ENCODE data around the gene CNPY4.
A peak's percentile ranks its signal among the peaks of the same experiment; 100 is the strongest.

Gene CNPY4

DNA sequence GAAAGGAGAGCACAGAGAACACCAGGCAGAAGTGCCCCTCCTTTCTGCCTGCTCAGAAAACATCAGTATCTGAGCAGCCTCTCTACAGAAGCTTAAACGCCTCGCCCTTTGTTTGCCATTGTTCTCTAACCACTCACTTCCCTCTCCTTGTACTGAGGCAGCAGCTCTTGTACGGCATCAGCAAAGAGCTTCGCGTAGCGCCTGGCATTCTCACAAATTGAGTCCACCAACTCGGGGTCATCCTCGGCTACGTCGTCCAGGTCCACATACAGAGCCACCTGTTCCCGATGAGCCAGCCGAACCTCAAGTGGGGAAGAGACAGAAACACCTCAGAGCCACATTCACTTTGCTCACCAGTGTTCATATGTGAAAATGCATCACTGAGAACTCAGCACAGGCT is 20.0 kb upstream of the CNPY4 start:
- DNase-seq (no peak), ATAC-seq (replicated peaks) (no peak)
- Mint-ChIP-seq H3K36me3 (peaks cover 44 to 64% of the 10 kb centered on the region in 2 donors), H3K27me3 (no peaks in the 10 kb centered on the region), H3K27ac (peak overlapping the region; percentile 99), H3K4me1 (peaks cover 30 to 56% of the 10 kb centered on the region in 2 donors), H3K9me3 (no peaks in the 10 kb centered on the region), H3K4me3 (peak overlapping the region; percentile 96 to 98)

DNA sequence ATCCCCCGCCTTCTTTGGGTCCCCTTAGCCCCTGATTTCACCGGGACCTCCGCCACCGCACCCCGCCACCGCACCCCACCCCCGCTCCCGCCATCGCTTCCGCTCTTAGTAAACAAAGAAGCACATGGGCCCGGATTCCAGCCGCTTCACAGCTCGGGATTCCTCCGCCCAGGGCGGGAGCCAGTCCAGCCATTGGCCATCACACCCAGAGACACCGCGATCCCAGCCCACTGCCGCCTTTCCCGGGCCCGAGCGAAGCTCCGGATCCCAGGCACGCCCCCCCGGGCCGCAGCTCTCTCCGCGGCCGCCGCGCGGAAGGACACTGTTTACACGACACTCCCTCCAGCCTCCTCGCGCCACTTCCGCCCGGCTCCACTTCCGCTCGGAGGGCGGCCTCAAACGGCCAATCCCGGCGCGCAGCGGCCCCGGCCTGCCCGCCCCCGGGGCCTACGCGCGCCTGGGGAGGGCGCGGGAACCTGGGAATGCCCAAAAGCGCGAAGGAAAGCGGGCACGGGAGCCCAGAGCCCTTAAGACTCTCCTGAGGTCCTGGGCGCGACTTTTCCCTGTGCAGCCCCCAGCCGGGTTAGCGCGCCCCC is 18.9 kb upstream of the CNPY4 start:
- ATAC-seq (replicated peaks): peak; percentile 77 to 80
- peaks cover 29 to 55% of the 10 kb centered on the region in 2 donors for H3K4me1 Mint-ChIP-seq
- H3K4me3 Mint-ChIP-seq: peak overlapping the region; percentile 96 to 98
- H3K36me3 Mint-ChIP-seq: peaks cover 42 to 67% of the 10 kb centered on the region in 2 donors
- peak; percentile 87 for DNase-seq
- peak overlapping the region; percentile 99 for H3K27ac Mint-ChIP-seq
- no peaks in the 10 kb centered on the region for H3K9me3 Mint-ChIP-seq
- no peaks in the 10 kb centered on the region for H3K27me3 Mint-ChIP-seq

DNA sequence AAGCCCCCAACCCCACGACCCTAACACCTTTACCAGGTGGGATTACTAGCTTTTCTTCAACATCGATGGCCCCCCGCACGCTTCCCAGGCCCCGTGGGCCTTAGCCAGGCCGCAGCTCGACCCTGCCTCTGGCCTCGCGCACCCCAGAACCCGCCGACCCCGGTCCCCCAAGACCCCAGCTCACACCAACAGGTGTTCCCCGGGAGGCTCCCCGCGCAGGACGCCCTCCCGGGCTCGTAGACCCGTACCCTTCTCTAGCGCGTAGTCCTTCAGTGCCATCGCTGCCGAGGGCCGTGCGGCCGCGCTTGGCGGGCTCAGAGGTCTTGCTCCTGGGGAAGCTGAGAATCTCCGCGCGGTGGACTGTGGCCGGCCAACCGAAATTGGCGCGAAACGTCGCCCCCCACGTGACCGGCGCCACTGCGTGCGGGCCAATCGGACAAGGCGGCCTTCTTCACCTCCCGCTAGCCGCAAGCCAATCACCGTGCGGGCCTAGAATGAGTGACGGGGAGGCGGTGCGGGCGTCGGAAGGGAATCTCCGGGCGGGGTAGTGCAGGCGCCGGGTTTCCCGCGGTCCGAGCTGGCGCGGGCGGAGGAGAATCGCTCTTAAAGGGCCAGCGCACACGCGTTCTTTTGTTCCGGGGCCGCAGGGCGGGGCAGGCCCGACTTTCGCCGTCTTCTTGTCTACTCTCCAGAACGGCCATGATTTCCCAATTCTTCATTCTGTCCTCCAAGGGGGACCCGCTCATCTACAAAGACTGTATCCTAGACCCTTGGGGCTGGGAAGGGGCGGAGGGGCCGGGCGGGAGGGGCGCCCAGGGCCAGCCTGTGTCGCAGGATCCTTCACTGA is 18.2 kb upstream of the CNPY4 start, which contains the start of the genes AP4M1 and MCM7:
Gene AP4M1, plus strand, starts transcription at position 628 of the 847 bp plus-strand sequence. Its CDS starts 72 bp downstream, at position 700.
Gene MCM7, minus strand, starts transcription at position 382 of the 847 bp plus-strand sequence. Its CDS starts 103 bp downstream, at position 279.
- DNase-seq: peak; percentile 98

DNA sequence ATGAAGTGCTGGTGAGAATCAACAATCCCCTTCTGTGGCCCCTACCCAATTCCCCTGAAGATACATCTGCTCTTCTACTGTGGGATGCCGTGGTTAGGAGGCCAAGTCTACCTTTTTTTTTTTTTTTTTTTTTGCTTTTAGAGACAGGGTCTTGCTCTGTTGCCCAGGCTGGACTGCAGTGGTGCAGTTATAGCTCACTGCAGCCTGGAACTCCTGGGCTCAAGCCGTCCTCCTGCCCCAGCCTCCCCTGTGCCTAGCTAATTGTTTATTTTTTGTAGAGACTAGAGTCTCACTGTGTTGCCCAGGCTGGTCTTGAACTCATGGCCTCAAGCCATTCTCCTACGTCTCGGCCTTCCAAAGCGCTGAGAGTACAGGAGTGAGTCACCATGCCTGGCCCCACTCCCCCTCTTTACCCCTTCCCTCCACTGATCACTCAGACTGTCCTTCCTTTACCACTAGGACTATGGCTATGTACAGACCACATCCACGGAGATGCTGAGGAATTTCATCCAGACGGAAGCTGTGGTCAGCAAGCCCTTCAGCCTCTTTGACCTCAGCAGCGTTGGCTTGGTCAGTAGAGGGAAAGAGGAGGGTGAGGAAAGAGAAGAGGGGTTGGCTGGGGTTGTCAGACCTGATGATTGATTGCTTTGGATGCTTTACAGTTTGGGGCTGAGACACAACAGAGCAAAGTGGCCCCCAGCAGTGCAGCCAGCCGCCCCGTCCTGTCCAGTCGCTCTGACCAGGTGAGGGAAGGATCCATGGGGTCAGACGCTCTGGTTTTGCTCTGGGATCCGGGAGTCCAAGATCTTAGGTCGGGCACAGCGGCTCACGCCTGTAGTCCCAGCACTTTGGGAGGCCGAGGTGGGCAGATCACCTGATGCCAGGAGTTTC is 16.2 kb upstream of the CNPY4 start:
- H3K27me3 Mint-ChIP-seq: no peaks in the 10 kb centered on the region
- peaks cover 24 to 54% of the 10 kb centered on the region in 2 donors for H3K4me1 Mint-ChIP-seq
- no peak for DNase-seq
- H3K9me3 Mint-ChIP-seq: no peaks in the 10 kb centered on the region
- peaks cover 35 to 70% of the 10 kb centered on the region in 2 donors for H3K36me3 Mint-ChIP-seq
- no peak for ATAC-seq (replicated peaks)
- H3K27ac Mint-ChIP-seq: peak overlapping the region; percentile 88
- H3K4me3 Mint-ChIP-seq: peak overlapping the region; percentile 96 to 98

More for the DNA sequence above, 18.2 kb upstream of the CNPY4 start, which contains the start of the genes AP4M1 and MCM7:
- Mint-ChIP-seq H3K4me1 (peaks cover 27 to 50% of the 10 kb centered on the region in 2 donors), H3K36me3 (peaks cover 38 to 68% of the 10 kb centered on the region in 2 donors), H3K4me3 (peak within 1 kb of the TSS; percentile 96 to 98), H3K27me3 (no peaks in the 10 kb centered on the region), H3K9me3 (no peaks in the 10 kb centered on the region), H3K27ac (peak within 1 kb of the TSS; percentile 99)
- ATAC-seq (replicated peaks): peak; percentile 89 to 91

DNA sequence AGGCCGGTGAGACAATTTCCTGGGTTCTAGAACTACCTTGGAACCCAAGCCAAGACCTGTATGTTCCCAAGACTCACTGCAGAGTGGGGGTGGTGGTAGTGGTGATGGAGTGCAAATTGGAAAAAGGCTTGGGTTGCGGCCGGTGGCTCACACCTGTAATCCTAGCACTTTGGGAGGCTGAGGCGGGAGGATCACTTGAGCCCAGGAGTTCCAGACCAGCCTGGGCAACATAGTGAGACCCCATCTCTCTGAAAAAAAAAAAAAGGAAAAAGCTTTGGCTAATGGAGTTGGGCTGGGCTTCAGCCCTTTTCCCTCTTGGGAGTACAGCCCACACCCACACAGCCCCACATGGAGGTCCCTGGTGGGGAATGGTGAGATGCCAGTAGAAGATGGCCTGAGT is 13.9 kb upstream of the CNPY4 start:
- Mint-ChIP-seq H3K36me3 (peaks cover 27 to 63% of the 10 kb centered on the region in 2 donors), H3K4me1 (peaks cover 7 to 31% of the 10 kb centered on the region in 2 donors), H3K27me3 (no peaks in the 10 kb centered on the region), H3K27ac (no peak overlapping the region), H3K9me3 (no peaks in the 10 kb centered on the region), H3K4me3 (no peak overlapping the region)
- ATAC-seq (replicated peaks): no peak
- DNase-seq: no peak

DNA sequence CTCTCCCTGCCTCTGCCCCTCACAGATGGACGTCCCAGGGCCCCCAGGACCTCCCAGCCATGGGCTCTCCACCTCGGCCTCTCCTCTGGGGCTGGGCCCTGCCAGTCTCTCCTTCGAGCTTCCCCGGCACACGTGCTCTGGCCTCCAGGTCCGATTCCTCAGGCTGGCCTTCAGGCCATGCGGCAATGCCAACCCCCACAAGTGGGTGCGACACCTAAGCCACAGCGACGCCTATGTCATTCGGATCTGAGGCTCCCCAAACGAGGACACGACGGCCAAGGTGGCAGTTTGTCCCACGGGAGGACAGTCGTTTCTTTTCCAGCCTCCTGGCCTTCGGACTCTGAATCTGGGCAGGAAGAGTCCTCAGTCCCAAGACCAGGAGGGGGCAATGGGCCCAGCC is 12.8 kb upstream of the CNPY4 start:
- Mint-ChIP-seq H3K36me3 (peaks cover 28 to 69% of the 10 kb centered on the region in 2 donors), H3K27me3 (no peaks in the 10 kb centered on the region), H3K4me1 (peaks cover 10 to 29% of the 10 kb centered on the region in 2 donors), H3K4me3 (no peak overlapping the region), H3K9me3 (no peaks in the 10 kb centered on the region), H3K27ac (no peak overlapping the region)
- ATAC-seq (replicated peaks) (no peak), DNase-seq (no peak)

DNA sequence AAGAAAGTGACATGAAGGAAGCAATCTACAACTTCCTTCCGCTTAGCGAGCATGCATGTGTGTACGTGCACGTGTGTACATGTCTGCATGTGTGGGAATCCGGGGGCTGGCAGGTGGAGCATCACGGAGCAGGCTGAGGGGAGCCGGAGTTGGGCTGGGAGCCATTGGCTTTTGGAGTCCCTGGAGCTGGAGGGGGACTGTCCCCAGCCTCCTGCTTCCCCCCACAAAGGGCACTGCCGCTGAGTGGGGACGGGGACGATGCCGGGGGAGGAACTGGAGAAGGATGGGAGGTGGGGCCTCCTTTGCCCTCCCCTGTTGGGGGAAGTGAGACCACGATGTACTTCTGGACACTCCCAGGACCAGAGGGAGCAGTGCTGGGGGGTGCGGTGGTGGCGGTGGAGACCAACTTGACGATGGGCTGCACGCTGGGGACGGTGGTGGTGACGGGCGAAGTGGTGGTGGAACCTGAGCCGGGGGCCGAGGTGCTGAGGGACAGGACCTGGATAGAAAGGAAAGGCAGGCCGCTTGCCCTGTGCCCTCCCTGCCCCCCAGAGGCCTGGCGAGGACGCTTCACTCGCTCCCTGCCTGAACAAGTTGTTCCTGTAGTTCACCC is 12.2 kb upstream of the CNPY4 start:
- DNase-seq (no peak), ATAC-seq (replicated peaks) (no peak)
- peak overlapping the region; percentile 65 for H3K27ac Mint-ChIP-seq
- peaks cover 31 to 72% of the 10 kb centered on the region in 2 donors for H3K36me3 Mint-ChIP-seq
- H3K4me3 Mint-ChIP-seq: no peak overlapping the region
- peaks cover 10 to 28% of the 10 kb centered on the region in 2 donors for H3K4me1 Mint-ChIP-seq
- H3K9me3 Mint-ChIP-seq: no peaks in the 10 kb centered on the region
- no peaks in the 10 kb centered on the region for H3K27me3 Mint-ChIP-seq

DNA sequence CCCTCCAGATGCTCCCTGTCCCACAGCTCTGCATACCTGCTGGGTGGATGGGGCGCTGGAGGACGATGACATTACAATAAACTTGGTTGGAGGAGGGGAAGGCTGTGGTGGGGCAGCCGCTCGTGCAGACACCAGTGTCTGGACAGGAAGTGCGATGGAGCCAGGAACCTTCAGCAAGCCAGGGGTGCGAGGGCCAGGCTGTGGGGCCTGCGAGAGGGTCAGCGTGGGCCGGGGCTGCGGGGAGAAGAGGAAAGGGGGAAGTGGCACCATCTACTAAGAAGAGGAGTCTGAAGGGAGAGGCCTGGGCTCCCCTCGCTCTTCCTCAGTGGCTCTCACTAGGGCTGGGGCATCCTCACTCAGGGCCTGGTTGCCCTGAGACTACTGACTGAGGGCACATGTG is 11.5 kb upstream of the CNPY4 start:
- no peaks in the 10 kb centered on the region for H3K9me3 Mint-ChIP-seq
- H3K4me3 Mint-ChIP-seq: no peak overlapping the region
- H3K4me1 Mint-ChIP-seq: peaks cover 7 to 21% of the 10 kb centered on the region in 2 donors
- H3K36me3 Mint-ChIP-seq: peaks cover 37 to 78% of the 10 kb centered on the region in 2 donors
- no peak for ATAC-seq (replicated peaks)
- no peaks in the 10 kb centered on the region for H3K27me3 Mint-ChIP-seq
- no peak overlapping the region for H3K27ac Mint-ChIP-seq
- DNase-seq: no peak

DNA sequence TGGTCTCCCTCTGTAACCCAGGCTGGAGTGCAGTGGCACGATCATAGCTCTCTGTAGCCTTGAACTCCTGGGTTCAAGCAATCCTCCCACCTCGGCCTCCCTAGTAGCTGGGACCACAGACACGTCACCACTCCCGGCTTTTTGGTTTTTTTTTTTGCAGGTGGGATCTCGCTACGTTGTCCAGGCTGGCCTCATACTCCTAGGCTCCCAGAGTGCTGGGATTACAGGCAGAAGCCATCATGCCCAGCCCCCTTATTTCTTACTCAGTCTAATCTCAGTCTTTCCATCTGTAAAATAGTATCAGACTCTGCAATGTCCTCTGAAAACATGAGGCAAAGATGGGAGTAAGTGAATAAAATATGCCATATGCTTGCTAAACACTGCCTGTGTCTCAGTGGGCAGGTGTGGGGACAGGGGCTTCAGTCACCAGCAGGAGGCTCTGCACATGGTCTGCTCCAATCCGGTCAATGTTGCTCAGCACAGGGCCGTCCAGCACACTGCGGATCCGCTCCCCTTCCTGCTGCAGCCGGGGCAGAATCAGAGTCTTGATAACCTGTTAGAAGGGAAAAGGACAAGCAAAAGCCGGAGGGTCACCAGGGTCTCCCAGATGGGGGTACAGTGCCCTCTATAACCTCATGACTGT is 9.8 kb upstream of the CNPY4 start:
- no peak for DNase-seq
- Mint-ChIP-seq H3K27ac (no peak overlapping the region), H3K36me3 (peaks cover 44 to 79% of the 10 kb centered on the region in 2 donors), H3K27me3 (no peaks in the 10 kb centered on the region), H3K4me3 (no peak overlapping the region), H3K9me3 (no peaks in the 10 kb centered on the region), H3K4me1 (peaks cover 3 to 15% of the 10 kb centered on the region in 2 donors)
- no peak for ATAC-seq (replicated peaks)

DNA sequence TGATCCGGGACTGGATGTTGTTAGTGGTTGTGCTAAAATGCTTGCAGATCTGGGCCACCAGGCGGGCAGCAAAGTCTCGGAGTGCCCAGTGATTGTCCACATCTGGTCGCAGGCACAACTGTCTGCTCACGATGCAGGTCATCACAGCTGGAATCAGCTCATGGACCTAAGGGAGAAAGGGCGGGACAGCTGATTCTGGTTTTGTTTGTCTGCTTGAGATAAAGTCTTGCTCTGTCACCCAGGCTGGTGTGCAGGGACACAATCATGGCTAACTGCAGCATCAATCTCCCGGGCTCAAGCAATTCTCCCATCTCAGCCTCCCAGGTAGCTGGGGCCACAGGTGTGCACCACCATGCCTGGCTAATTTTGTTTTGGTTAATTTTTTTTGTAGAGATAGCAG is 8.3 kb upstream of the CNPY4 start:
- Mint-ChIP-seq H3K27me3 (no peaks in the 10 kb centered on the region), H3K27ac (no peak overlapping the region), H3K36me3 (peaks cover 47 to 69% of the 10 kb centered on the region in 2 donors)

DNA sequence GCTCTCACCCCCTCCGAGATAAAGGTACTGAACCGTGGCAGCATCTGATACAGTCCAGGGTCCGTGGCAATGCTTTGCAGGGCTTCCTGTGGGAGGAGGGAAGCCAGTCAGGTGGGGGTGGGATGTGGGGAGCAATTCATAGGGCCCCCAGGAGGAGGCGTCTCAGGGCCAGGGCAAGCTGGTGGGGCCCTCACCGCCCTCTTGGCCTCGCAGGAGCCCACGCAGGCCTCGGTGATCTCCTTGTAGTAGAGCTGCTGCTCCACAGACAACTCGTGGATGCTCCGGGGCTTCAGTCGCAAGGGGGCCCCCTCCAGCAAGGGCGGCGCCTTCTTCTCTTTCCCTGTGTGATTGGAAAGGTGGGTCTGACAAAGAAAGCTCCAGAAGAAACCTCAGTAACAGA is 7.5 kb upstream of the CNPY4 start:
- Mint-ChIP-seq H3K36me3 (peaks cover 48 to 68% of the 10 kb centered on the region in 2 donors), H3K4me1 (peaks cover 5 to 11% of the 10 kb centered on the region in 2 donors)

More for the DNA sequence above, 8.3 kb upstream of the CNPY4 start:
- Mint-ChIP-seq H3K9me3 (no peaks in the 10 kb centered on the region), H3K4me1 (peaks cover 3 to 15% of the 10 kb centered on the region in 2 donors), H3K4me3 (no peak overlapping the region)
- no peak for ATAC-seq (replicated peaks)
- DNase-seq: no peak

DNA sequence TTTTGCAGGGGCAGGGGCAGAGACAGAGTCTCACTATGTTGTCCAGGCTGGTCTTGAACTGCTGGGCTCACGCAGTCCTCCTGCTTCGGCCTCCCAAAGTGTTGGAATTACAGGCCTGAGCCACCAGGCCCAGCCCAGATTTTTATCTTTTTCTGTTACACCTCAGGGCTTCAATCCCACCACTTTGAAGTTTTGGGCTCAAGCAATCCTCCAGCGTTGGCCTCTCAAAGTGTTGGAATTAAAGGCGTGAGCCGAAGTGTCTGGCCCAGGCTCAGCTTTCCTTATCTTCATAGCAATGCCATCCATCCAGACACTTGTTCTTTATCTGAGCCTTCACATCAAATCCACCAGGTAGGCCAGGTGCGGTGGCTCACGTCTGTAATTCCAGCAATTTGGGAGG is 4.4 kb upstream of the CNPY4 start:
- H3K9me3 Mint-ChIP-seq: no peaks in the 10 kb centered on the region
- peaks cover 8 to 18% of the 10 kb centered on the region in 2 donors for H3K4me1 Mint-ChIP-seq
- ATAC-seq (replicated peaks) (no peak), DNase-seq (no peak)
- H3K27ac Mint-ChIP-seq: no peak overlapping the region
- peaks cover 34 to 53% of the 10 kb centered on the region in 2 donors for H3K36me3 Mint-ChIP-seq
- no peak overlapping the region for H3K4me3 Mint-ChIP-seq
- no peaks in the 10 kb centered on the region for H3K27me3 Mint-ChIP-seq

More for the DNA sequence above, 7.5 kb upstream of the CNPY4 start:
- Mint-ChIP-seq H3K9me3 (no peaks in the 10 kb centered on the region), H3K27me3 (no peaks in the 10 kb centered on the region), H3K4me3 (no peak overlapping the region), H3K27ac (no peak overlapping the region)
- DNase-seq (no peak), ATAC-seq (replicated peaks) (no peak)

DNA sequence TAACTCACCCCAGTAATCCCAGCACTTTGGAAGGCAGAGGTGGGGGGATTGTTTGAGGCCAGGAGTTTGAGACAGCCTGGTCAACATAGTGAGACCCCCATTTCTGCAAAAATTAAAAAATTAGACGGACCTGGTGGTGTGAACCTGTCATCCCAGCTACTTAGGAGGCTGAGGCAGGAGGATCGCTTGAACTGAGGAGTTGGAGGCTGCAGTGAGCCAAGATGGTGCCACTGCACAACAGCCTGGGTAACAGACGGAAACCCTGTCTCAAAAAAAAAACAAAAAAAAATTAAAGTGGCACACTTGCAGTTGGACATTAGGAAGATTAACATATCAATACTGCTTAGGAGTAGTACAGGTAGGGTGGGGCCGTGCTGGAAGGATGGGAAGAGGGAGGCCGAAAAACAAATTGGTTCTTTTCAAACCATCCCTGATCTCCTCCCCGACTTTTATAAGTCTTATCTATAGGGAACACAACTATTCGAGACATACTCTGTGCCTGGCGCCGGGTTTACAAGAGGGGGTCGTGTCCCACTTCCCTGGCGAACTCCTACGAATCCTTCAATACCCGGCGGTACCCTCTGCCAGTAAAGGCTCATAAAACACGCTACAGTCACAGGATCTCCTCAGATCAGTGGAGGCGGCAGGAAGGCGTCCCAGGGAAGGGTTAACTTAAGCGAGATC is 904 bp upstream of the CNPY4 start:
- no peak for ATAC-seq (replicated peaks)
- Mint-ChIP-seq H3K36me3 (peaks cover 20 to 26% of the 10 kb centered on the region in 2 donors), H3K27me3 (no peaks in the 10 kb centered on the region), H3K27ac (peak overlapping the region; percentile 97), H3K4me1 (peaks cover 14 to 33% of the 10 kb centered on the region in 2 donors), H3K4me3 (peak overlapping the region; percentile 87 to 99), H3K9me3 (no peaks in the 10 kb centered on the region)
- DNase-seq: no peak
